ENCODE measurements around the gene ABHD16B.

ABHD16B gene

DNA sequence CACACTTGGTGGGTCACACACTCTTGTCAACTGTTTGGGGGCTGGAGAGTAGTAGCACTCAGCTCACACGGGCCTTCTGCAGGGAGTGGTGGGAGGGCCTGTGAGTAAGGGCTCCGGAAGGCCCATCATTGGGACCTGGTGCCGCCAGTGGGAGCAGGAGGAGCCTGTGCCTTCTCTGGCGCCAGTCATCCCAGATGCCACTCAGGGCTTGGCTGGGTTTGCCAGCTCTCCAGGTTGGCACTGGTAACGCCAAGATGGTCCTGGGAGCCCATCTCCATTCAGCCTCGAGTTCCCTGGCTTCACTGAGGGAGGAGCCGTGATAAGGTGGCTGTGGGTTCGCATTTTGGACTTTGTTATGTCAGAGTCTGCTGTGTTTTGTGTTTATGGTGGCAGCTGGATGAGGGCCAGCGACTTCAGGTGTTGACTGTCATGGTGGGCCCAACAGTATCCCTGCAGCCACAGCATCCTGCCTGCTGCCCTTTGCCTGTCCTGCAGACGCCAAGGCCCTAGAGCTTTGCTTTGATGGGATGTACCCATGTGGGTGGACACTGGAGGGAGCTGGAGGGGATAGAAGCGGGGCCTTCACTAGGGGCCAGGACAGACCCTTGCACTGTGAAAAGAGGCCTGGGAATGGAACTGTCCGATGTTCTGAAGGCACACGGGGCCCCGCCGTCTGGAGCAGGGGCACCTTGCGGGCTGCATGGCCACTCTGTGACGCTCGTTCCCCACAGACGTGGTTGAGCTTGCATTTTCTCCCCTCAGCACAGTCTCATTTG, 20.3 kb downstream of the ABHD16B start:
- no peak for DNase-seq

DNA sequence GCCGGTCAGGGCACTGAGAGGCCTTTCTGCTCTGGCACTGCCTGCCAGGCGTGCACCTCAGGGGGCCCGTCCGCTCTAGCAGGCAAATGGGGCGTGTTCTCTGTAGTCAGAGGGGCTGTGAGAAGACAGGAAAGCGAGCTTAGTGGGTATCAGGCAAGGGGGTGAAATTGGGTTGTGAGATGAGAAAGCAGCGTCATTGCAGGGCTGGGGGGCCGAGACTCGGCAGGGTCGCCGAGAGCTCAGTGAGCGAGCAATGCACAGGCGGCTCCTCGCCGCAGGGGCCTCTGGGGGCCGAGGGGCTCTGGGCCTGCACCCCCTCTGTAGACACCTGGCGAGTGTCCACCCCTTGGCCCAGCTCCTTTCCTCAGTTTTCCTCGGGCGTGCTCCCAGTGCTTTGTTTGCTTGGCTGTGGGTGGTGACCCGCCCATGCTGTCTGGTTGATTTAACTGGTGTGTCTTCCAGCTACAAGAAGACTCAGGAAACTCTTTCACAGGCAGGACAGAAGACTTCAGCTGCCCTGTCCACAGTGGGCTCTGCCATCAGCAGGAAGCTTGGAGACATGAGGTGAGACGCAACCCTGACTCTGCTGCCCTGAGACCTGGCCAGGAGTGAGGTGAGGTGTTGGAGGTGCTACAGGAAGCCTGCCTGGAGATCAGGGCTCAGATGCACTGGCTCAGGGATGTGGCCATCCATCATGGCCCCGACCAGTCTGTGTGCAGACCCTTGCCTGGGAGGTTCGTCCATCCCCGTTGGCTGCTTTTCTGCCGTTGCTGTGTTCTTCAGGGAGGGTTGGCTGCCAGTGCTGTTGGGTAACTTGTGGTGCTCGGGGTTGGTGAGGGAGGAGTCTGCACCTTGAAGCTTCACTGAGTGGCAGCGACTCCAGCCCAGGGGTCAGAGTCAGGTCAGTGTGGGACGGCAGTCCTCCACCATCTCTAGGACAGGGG, 21.2 kb downstream of the ABHD16B start:
- DNase-seq, result no peak

DNA sequence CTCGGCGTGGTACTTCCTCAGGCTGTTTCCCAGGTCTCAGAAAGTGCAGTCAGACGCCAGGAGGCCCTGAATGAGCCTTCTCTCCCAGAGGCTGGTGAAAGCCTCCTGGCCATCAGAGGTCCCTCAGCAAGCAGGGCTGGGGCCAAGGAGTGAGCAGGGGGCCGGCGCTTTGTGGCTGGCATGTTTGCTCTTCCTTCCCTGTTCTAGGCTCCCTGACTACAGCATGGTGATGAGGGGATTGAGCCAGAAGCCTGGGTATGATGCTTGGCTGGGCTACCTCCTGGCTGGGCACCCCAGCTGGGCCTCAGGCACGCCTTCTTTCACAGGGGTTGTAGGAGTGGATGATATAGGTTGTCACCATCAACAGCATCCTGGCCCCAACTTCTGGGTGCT, 21.9 kb downstream of the ABHD16B start:
- DNase-seq, result no peak

DNA sequence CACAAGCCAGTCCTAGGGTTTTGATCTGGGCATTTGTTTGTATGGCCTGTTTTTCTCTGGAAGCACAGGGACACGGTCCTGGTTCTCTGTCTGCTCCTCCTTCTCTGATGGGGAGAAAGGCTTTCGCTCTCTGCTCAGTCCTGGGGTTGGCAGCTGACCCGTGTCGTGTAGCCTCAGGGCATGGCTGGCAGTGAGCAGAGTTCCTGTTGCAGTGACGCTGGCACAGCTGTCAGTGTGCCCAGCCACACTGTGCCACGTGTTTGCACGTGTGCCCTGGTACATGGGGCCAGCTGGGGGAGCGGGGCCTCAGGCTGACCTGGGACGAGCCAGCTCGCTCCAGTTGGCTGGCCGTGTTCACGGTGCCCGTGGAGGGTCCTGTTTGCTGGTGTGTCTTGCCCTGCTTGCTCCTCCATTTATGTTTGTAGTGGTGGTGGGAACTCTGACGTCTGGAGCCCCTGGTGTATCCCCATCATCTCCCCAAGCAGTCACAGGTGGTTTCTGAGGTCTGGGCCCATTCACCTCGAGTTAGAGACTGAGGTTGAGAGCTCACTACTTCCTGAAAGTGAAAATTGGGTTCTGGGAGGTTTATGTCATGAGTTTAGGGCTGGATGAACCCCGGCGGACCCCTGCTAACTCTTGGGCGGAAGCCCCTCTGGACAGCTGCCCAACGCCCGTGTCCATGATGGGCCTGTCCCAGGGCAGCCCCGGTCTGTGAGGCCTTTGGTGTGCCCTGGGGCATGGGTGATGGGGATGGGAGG, 23.4 kb downstream of the ABHD16B start:
- no peak for DNase-seq

DNA sequence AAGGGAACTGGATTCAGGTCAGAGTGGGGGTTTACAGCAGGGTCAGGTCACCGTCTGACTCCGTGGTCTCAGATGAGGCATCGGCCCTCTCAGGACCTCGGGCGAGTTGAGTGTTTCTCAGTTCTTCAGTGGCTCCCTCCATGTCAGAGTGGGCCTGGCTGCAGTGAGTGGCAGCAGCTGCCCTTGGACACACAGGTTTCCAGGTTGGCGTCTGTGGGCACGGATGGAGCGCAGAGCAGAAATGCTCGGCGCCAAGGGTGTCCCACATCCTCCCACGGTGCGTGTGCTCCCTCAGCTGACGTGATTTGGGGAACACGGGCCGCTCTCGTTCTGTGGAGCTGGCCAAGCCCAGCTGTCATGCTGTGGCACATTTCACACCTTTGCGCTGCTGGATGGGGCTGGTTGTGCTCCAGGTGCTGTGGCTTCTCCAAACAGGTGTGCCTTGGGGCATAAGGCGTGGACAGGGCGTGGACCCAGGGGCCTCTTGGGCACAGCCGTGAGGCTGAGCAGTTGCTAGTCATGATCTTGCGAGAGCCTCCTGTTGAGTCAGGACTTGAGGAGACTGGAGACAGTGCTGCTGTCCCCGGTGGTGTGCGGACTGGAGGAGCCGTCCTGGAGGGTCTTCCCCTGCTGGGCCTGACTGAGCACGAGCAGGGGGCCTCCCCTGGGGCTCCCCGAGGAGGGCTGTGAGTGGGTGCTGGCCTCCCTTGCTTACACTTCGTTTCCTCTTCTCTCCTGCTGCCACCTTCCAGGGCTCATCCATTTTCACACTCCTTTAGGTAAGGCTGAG, 24.2 kb downstream of the ABHD16B start:
- no peak for DNase-seq

DNA sequence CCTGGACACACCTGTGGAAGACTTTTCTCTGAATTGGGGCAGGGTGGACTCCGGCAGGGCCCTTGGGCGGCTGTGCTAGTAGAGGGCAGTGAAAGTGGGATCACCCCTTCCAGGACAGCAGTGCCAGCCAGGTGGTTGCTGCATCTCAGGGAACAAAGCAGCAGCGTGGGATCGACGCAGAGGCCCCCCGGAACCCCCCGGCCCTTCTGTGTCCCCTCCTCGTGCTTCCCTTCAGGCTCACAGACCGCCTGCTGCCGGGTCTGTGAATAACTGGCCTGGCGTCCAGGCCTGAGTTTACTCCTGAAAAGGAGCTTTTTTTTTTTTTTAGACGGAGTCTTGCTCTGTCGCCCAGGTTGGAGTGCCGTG, 24.7 kb downstream of the ABHD16B start:
- DNase-seq, result no peak

DNA sequence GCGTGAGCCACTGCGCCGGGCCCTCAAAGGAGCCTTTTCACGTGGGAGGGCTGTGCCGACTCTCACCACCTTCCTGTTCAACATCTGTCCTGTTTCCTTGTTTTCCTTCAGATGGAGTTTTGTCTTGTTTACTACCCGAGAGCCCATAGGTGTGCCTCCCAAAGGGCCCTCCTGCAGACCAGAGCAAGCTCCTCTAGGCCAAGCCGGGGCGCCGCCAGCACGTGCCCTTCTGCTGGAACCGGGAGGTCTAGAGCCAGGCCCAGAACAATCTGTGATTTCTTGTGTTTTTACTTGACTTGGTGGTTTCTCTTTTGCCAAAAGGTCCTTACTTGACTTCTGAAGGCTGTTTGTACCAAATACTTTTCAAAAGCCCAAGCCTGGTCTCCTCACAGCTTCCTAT, 25.6 kb downstream of the ABHD16B start:
- DNase-seq, result no peak

DNA sequence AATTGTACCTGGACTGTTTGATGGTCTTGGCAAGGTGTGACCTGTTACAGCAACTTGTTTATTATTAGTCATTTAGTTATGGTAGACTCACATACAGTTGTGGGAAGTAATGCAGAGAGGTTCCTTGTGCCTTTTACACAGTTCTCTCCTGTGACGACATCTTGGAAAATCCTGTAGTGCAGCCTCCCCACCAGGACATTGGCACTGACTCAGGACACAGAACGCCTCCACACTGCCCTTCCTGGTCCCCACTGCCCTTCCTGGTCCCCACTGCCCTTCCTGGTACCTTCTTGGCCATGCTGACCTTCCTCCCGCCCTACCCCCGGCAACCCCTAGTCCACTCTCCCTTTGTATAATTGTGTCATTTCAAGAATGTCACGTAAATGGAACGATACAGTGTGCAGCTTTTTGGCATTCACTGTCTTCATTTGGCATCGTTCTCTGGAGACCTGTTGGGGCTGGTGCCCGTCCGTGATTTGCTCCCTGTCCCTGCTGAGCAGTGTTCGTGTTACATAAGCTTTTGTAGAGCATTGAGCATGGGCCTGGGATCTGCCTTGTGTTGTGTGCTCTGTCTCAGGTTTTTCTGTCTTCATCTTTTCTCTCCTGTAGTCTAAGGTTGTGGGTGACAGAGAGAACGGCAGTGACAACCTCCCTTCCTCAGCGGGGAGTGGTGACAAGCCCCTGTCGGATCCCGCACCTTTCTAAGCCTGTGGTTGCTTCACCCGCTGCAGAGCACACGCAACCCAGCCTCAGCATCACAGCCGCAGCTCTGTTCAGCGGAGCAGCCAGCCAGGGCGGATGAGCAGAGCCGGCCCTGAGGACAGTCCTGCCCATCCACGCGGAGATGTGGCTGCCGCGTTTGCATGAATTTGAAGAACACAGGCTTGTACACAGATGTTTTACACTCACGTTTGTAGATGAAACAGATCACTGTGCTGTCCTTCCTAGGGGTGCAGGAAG, 28.2 kb downstream of the ABHD16B start:
- no peak for DNase-seq

DNA sequence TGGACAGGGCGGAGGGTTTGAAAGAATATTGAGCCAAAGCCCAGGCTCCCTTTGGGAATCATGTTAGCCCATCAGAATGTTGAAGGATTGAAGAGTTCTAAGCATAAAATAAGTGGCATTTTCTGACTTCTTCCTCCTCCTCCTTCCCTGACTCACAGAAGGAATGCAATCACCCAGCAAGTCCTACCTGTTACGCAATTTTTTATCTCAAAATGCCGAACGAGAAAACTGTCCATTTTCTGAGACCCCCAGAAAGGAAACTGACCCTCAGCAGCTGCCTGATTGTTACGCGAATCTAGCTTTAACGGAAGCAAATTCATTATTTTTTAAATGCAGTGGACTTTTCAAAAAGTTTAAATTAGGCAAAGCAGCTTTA, 28.9 kb downstream of the ABHD16B start:
- DNase-seq, result no peak

DNA sequence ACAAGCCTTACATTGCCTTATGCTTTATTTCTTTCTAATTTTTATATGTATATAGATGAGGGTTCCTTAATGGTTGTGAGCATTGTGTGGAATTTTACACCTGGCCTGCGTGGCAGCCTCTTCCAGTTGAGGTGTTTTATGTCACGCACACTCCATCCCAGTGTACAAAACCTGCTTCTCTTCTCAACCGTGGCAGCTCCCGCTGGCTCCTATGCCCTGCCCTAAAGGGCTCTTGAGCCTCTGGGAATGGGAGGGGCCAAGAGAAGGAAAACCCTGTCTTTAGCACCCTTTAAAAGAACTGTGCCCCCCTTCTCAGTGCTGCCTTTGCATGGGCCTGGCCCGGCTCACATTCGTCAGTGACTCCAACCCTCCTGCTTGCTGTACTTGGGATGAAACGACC, 29.3 kb downstream of the ABHD16B start:
- DNase-seq, result no peak

DNA sequence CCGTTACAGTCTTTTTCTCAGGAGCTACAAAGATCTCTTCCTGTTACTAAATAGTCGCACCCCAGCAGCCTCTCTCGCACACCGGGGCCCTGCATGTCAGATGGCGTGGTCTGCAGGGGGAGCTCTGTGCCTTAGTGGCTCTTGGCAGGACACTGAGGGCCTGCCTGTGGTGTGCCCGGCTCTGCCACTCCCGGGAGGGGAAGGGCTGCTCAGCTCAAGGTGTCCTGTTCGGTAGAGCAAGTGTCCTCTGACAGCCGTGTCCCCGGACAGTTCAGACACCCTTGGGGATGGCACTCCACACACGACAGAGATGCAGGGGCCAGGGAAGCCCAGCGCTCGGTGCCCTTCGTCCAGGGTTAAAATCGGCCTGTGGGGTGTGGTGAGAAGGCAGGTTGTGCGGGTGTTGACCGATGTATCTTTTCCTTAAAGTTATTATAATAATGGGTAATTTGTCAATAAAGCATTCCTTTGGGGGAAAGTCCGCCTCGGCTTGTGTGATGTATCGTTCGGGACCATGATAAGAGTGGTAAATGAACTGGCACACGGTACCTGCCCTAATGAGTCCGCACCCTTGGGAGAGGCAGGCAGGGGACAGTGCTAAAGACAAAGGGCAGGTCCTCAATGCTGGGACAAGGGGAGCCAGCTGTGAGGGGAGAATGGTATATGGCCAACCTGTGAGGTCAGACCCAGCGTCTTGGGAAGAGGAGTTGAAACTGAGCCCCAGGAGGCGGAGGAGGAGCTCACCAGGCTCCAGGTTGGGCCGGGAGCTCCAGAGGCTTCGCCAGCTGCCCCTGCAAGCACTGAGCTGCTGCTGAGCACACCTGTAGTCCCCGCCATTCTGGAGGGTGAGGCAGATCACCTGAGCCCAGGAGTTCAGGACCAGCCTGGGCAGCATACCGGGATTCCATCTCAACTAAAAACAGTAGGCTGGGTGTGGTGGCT, 30.0 kb downstream of the ABHD16B start:
- no peak for DNase-seq

DNA sequence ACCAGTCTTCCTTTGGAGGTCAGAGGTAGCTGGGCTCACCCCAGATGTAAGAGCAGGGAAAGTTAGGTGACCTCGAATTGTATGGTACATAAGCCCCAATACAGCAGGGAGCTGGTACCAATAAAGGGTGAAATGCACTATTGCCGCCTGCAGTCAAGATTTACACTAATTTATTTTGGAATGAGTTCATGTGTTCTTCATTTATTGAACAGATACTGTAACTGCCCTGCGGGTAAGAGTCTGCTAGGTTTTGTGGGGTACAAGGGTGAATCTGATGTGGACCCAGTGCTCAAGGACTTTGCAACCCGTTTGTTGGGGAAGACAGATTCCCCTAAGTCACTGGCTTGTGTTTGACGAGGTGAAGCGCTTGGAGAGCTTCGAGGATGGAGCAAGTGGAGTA, 31.1 kb downstream of the ABHD16B start:
- DNase-seq, result no peak

DNA sequence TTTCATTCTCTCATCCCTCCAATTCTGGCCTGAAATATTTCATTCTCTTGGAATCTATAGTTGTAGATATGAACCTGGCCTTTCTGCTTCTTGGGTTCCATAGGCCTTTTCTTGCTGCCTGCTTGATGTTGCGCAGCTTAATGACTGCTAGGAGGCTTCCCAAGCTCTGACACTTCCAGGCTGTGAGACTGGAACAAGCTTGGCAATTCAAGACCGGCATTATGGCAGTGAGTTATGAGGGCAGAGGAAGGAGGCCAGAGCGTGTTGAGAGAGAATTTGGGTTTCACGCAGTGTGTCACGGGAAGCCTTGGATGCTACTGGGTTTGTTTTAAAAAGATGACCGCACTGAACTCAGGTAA, 32.7 kb downstream of the ABHD16B start:
- no peak for DNase-seq

DNA sequence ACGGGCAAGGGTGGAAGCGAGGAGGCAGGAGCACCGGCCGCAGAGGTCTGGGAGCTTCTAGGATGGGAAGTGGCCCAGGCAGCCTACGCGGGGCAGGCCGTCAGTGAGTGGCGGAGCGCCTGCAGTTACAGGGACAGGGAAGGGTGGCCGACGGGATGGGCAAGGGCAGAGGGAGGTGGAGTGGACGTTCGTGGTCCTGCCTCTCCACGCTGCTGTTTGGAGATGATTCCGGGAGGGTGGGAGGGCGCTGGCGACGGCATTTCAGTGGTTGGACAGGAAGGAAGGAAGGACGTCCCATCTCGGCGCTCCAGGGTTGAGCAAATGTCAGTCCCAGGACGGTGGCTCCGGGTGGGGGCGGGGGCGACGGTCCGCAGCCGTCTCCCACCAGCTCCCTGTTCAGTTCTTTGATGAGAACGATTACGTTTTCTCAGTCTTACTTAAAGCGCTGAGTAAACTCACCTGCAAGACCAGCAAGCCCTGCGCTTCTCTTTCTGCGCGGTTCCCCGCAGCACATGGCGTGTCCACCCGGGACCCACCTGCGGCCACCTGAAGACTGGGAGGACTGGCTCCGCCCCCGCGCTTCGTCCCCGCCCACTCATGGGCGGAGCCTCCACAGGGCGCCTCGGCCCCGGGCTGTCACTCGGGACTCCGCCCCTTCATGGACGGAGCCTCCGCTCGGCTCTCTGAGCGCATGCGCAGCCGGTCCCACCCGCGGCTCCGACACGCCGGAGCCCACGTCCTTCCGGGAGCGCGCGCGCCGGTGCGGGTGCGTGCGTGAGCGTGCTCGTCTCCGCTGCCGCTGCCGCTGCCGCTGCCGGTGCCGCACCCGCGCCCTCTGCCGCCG, 33.3 kb downstream of the ABHD16B start, which contains the start of gene DNAJC5:
DNAJC5 (plus strand) TSS at position 769 of the 844 bp plus-strand sequence. CDS start 33,220 bp downstream, outside the sequence.
- peak; percentile 87 for DNase-seq

DNA sequence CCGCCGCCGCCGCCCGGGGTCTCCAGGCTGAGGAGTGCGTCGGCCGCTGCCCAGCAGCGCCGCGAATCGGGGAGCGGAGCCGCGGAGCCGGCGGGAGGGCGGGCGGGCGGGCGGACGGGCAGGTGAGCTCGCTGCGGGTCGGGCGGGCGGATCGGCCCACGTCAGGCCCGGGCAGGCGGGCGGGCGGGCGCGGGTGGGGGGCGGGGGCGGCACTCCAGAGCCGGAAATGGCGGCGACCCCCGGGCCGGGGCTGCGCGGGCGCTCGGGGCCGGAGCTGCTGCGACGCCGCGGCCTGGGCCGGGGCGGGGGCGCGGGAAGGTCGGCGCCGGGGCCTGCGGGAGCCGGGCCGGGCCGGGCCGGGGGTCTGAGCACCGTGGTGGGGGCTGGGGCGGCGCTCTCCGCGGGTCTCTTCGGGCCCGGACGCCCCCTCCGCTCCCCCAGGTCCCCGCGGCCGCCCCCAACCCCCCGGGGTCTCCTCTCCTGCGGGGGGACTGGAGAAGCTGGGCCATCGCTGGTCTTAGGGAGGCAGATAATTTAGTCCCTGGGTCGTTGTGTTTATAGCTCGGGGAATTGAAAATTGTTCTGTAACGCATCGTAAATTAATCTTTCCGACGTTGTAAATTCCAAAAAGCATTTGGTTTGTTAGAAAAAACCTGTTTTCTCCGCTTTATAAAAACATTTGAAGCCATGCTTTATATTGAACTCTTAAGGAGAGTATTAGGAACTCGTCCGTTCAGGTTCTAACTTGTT, 34.1 kb downstream of the ABHD16B start:
- DNase-seq, result no peak

DNA sequence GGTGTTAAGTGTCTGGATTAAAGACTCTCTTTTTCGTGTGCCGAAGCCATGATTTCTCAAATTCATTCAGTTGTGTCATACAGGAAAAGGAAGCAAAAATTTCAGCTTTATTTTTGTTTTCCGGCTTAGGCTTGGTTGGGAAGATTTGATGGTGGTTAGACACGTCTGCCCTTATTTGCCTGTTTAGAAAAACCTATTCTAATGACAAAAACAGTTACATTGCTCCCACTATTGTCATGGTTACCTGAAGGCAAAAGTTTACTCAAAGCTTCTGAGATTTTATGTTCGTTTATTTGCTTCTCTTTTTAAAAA, 34.6 kb downstream of the ABHD16B start:
- DNase-seq, result no peak

DNA sequence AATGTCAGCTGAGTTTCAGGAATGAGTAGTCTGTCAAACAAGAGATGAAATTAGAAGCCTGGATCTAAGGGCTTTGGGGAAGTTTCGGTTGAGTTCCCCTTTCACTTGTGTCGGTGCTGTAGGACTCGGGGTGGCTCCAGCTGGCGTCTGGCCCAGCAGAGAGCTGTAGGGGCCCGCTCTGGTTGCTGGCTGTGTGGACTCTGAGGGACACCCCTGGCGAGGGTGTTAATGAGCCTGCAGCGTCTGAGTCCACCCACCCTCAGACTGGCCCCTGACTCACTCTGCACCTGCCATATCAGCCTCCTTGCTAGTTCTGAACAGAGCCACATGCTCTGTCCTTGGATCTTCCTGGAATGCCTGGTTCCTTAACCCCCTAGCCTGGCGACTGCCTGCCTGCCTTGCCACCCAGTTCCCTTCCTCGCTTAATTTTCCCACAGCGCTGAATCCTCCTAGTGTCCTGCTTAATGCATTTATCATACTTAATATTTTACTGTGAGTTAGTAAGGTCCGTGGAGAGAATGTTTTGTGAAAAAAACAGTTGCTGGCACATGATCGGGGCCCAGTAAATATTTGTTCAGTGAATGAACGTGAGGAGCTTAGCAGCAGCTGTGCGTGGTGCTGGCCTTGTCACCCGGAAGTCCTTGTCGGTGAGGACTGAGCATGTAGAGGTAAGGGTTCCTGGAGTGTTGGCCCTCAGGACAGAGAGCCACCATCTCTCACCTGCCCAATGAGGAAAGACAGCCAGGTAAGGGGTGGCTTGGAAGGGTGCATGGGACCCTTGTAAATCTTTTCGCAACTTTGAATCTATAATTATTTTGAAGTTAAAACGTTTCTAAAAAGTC, 35.2 kb downstream of the ABHD16B start:
- peak; percentile 12 for DNase-seq
